Activated naive CD4-positive, alpha-beta T cell treated with anti-CD3 and anti-CD28 coated beads, Interleukin-2, amount 10 ng/mL, durations not matched to agents 7 days and 5 days (primary cell): ENCODE results near the gene HMCN2.

Source experiments
- CTCF ChIA-PET: fragments of 350-600 bp; sonication (Branson Sonifier 250); formaldehyde crosslinking; loops from one replicate; lab custom pipeline; 2021; ENCODE audit warnings: antibody characterized with exemption; lab: Charles Lee
- DNase-seq: peaks from one replicate; pipeline ENCODE4 v3.0.0-alpha.2; 2020
- H3K27ac Mint-ChIP-seq: one replicate; pipeline ENCODE4 v1.8.0; 2021; ENCODE audit warnings: mild to moderate bottlenecking, moderate library complexity, mixed read lengths
- H3K27me3 Mint-ChIP-seq: one replicate; pipeline ENCODE4 v1.8.0; 2021; ENCODE audit warnings: mild to moderate bottlenecking, mixed read lengths
- H3K36me3 Mint-ChIP-seq: one replicate; pipeline ENCODE4 v1.8.0; 2021; ENCODE audit warnings: mixed read lengths
- H3K4me1 Mint-ChIP-seq: one replicate; pipeline ENCODE4 v1.8.0; 2021; ENCODE audit warnings: mixed read lengths
- H3K4me3 Mint-ChIP-seq: one replicate; pipeline ENCODE4 v1.8.0; 2021; ENCODE audit warnings: mild to moderate bottlenecking, moderate library complexity, mixed read lengths
- H3K9me3 Mint-ChIP-seq: one replicate; pipeline ENCODE4 v1.8.0; 2021; ENCODE audit warnings: mixed read lengths

HMCN2 gene

GRCh38 chr9:130265431-130266235 is at the start of gene HMCN2:
HMCN2 (plus strand) TSS chr9:130265760; CDS start chr9:130265879, 119 bp downstream.
- no peak for DNase-seq
- CTCF ChIA-PET, result no interaction called here
- Mint-ChIP-seq H3K36me3 (no peaks in the 10 kb centered on the region), H3K9me3 (no peaks in the 10 kb centered on the region), H3K4me3 (no peak within 1 kb of the TSS), H3K4me1 (no peaks in the 10 kb centered on the region), H3K27me3 (peaks cover 89% of the 10 kb centered on the region), H3K27ac (no peak within 1 kb of the TSS)

- Mint-ChIP-seq H3K4me3 (no peak overlapping the region), H3K36me3 (no peaks in the 10 kb centered on the region), H3K4me1 (no peaks in the 10 kb centered on the region), H3K27ac (no peak overlapping the region), H3K27me3 (no peaks in the 10 kb centered on the region), H3K9me3 (no peaks in the 10 kb centered on the region)
- no peak for DNase-seq
- CTCF ChIA-PET, result no interaction called here
These were observed 47.7 kb upstream of the HMCN2 start for GRCh38 chr9:130217838-130218237.

- Mint-ChIP-seq H3K27me3 (no peaks in the 10 kb centered on the region), H3K27ac (no peak overlapping the region), H3K9me3 (no peaks in the 10 kb centered on the region), H3K4me1 (no peaks in the 10 kb centered on the region), H3K36me3 (no peaks in the 10 kb centered on the region), H3K4me3 (no peak overlapping the region)
- CTCF ChIA-PET, result interaction anchor here (1.3 to 1.4 kb wide), 2 partner anchors 17 to 113 kb away, joined by 3 to 6 read pairs; no protein-coding TSS in a partner anchor
- DNase-seq, result no peak
These were observed 45.9 kb upstream of the HMCN2 start for GRCh38 chr9:130219661-130220096.

- DNase-seq, result no peak
- H3K36me3 Mint-ChIP-seq, result no peaks in the 10 kb centered on the region
- CTCF ChIA-PET, result interaction anchor here (1.4 kb wide), 1 partner anchor 113 kb away, joined by 6 read pairs; no protein-coding TSS in a partner anchor
- no peak overlapping the region for H3K4me3 Mint-ChIP-seq
- no peaks in the 10 kb centered on the region for H3K4me1 Mint-ChIP-seq
- no peak overlapping the region for H3K27ac Mint-ChIP-seq
- H3K27me3 Mint-ChIP-seq, result no peaks in the 10 kb centered on the region
- no peaks in the 10 kb centered on the region for H3K9me3 Mint-ChIP-seq
These were observed 45.2 kb upstream of the HMCN2 start for GRCh38 chr9:130220352-130220751.

- DNase-seq, result no peak
- Mint-ChIP-seq H3K27me3 (peaks cover 1% of the 10 kb centered on the region), H3K9me3 (no peaks in the 10 kb centered on the region), H3K4me1 (no peaks in the 10 kb centered on the region), H3K4me3 (no peak overlapping the region), H3K27ac (no peak overlapping the region), H3K36me3 (no peaks in the 10 kb centered on the region)
- CTCF ChIA-PET, result interaction anchor here (0.6 to 0.8 kb wide), 2 partner anchors 13 to 23 kb away, joined by 3 read pairs; no protein-coding TSS in a partner anchor
These were observed 42.7 kb upstream of the HMCN2 start for GRCh38 chr9:130222833-130223232.

GRCh38 chr9:130225071-130225470 is 40.5 kb upstream of the HMCN2 start:
- no peaks in the 10 kb centered on the region for H3K4me1 Mint-ChIP-seq
- CTCF ChIA-PET, result no interaction called here
- H3K27ac Mint-ChIP-seq, result no peak overlapping the region
- H3K9me3 Mint-ChIP-seq, result peaks cover 2% of the 10 kb centered on the region
- peaks cover 4% of the 10 kb centered on the region for H3K27me3 Mint-ChIP-seq
- no peak for DNase-seq
- no peak overlapping the region for H3K4me3 Mint-ChIP-seq
- no peaks in the 10 kb centered on the region for H3K36me3 Mint-ChIP-seq

GRCh38 chr9:130225586-130225985 is 40.0 kb upstream of the HMCN2 start:
- H3K4me3 Mint-ChIP-seq, result no peak overlapping the region
- no peak for DNase-seq
- CTCF ChIA-PET, result no interaction called here

GRCh38 chr9:130226112-130226511 is 39.4 kb upstream of the HMCN2 start:
- CTCF ChIA-PET, result no interaction called here
- H3K27ac Mint-ChIP-seq, result no peak overlapping the region

More at GRCh38 chr9:130225586-130225985, 40.0 kb upstream of the HMCN2 start:
- Mint-ChIP-seq H3K4me1 (no peaks in the 10 kb centered on the region), H3K36me3 (no peaks in the 10 kb centered on the region), H3K27me3 (peaks cover 4% of the 10 kb centered on the region), H3K27ac (no peak overlapping the region), H3K9me3 (peaks cover 2% of the 10 kb centered on the region)

GRCh38 chr9:130227833-130228232 is 37.7 kb upstream of the HMCN2 start:
- CTCF ChIA-PET, result no interaction called here
- Mint-ChIP-seq H3K27ac (no peak overlapping the region), H3K27me3 (peaks cover 4% of the 10 kb centered on the region), H3K4me3 (no peak overlapping the region), H3K9me3 (peaks cover 2% of the 10 kb centered on the region), H3K4me1 (no peaks in the 10 kb centered on the region), H3K36me3 (no peaks in the 10 kb centered on the region)
- DNase-seq, result no peak

More at GRCh38 chr9:130226112-130226511, 39.4 kb upstream of the HMCN2 start:
- no peaks in the 10 kb centered on the region for H3K36me3 Mint-ChIP-seq
- H3K4me1 Mint-ChIP-seq, result no peaks in the 10 kb centered on the region
- peaks cover 2% of the 10 kb centered on the region for H3K9me3 Mint-ChIP-seq
- DNase-seq, result peak; percentile 14
- H3K4me3 Mint-ChIP-seq, result no peak overlapping the region
- H3K27me3 Mint-ChIP-seq, result peaks cover 4% of the 10 kb centered on the region

GRCh38 chr9:130229759-130230158 is 35.8 kb upstream of the HMCN2 start:
- no peak overlapping the region for H3K27ac Mint-ChIP-seq
- H3K27me3 Mint-ChIP-seq, result peaks cover 4% of the 10 kb centered on the region
- H3K36me3 Mint-ChIP-seq, result no peaks in the 10 kb centered on the region
- CTCF ChIA-PET, result no interaction called here
- no peak overlapping the region for H3K4me3 Mint-ChIP-seq
- peaks cover 2% of the 10 kb centered on the region for H3K9me3 Mint-ChIP-seq
- no peak for DNase-seq
- no peaks in the 10 kb centered on the region for H3K4me1 Mint-ChIP-seq

- no peaks in the 10 kb centered on the region for H3K36me3 Mint-ChIP-seq
- DNase-seq, result no peak
- peaks cover 2% of the 10 kb centered on the region for H3K9me3 Mint-ChIP-seq
- CTCF ChIA-PET, result no interaction called here
- H3K27me3 Mint-ChIP-seq, result peaks cover 4% of the 10 kb centered on the region
- no peak overlapping the region for H3K4me3 Mint-ChIP-seq
- H3K4me1 Mint-ChIP-seq, result no peaks in the 10 kb centered on the region
- no peak overlapping the region for H3K27ac Mint-ChIP-seq
These were observed 34.9 kb upstream of the HMCN2 start for GRCh38 chr9:130230631-130231030.

GRCh38 chr9:130232899-130233586 is 32.5 kb upstream of the HMCN2 start:
- Mint-ChIP-seq H3K36me3 (no peaks in the 10 kb centered on the region), H3K4me3 (no peak overlapping the region), H3K27me3 (peaks cover under 1% of the 10 kb centered on the region), H3K4me1 (peaks cover 4% of the 10 kb centered on the region), H3K9me3 (peaks cover 2% of the 10 kb centered on the region), H3K27ac (no peak overlapping the region)
- CTCF ChIA-PET, result no interaction called here
- no peak for DNase-seq

GRCh38 chr9:130233587-130233945 is 32.0 kb upstream of the HMCN2 start:
- Mint-ChIP-seq H3K9me3 (peaks cover 2% of the 10 kb centered on the region), H3K4me3 (no peak overlapping the region), H3K27me3 (peaks cover under 1% of the 10 kb centered on the region), H3K36me3 (no peaks in the 10 kb centered on the region), H3K27ac (no peak overlapping the region), H3K4me1 (peaks cover 4% of the 10 kb centered on the region)
- CTCF ChIA-PET, result no interaction called here
- DNase-seq, result no peak

- no peaks in the 10 kb centered on the region for H3K36me3 Mint-ChIP-seq
- H3K4me1 Mint-ChIP-seq, result peaks cover 7% of the 10 kb centered on the region
- DNase-seq, result no peak
- no peak overlapping the region for H3K4me3 Mint-ChIP-seq
- H3K27me3 Mint-ChIP-seq, result peaks cover 7% of the 10 kb centered on the region
- H3K9me3 Mint-ChIP-seq, result peaks cover 2% of the 10 kb centered on the region
- CTCF ChIA-PET, result interaction anchor here (0.9 kb wide), 1 partner anchor 126 kb away, joined by 4 read pairs; no protein-coding TSS in a partner anchor
- H3K27ac Mint-ChIP-seq, result no peak overlapping the region
These were observed 31.0 kb upstream of the HMCN2 start for GRCh38 chr9:130234340-130235260.
